Skin of body (tissue), 2 donors: ENCODE data around the gene TGM3. TPM values are rescaled to one million over a fixed set of nuclear protein-coding genes. Genes with fewer than 3 reads are reported as not detected.

ENCODE experiments used
- DNase-seq: peaks from one replicate; lab custom pipeline; 2025; lab: John Stamatoyannopoulos, UW
- total RNA-seq: library from RNA; depleted of rRNA; stranded (reverse); fragments of >200 nt; gene quantifications from one replicate; pipeline ENCODE4 v1.2.3, GENCODE V29; 2014

Gene TGM3
- total RNA-seq, 1 donor from 2014 or later, result 16.6 TPM

GRCh38 chr20:2305479-2305878, 9.7 kb downstream of the TGM3 start:
- no peak for DNase-seq

GRCh38 chr20:2305946-2306345, 10.1 kb downstream of the TGM3 start:
- DNase-seq, result no peak

GRCh38 chr20:2307136-2307535, 11.3 kb downstream of the TGM3 start:
- no peak for DNase-seq

GRCh38 chr20:2311329-2311728, 15.5 kb downstream of the TGM3 start:
- DNase-seq, result no peak

GRCh38 chr20:2312876-2313275, 17.1 kb downstream of the TGM3 start:
- DNase-seq, result no peak

- DNase-seq, result no peak
Observed at GRCh38 chr20:2313316-2313715, 17.5 kb downstream of the TGM3 start.

GRCh38 chr20:2314759-2315439, 19.1 kb downstream of the TGM3 start:
- DNase-seq, result no peak

GRCh38 chr20:2315440-2315778, 19.6 kb downstream of the TGM3 start:
- no peak for DNase-seq

- no peak for DNase-seq
Observed at GRCh38 chr20:2316847-2317495, 21.2 kb downstream of the TGM3 start.

GRCh38 chr20:2320813-2321658, 25.2 kb downstream of the TGM3 start:
- DNase-seq, result no peak

- DNase-seq, result no peak
Observed at GRCh38 chr20:2323051-2323450, 27.2 kb downstream of the TGM3 start.

- DNase-seq, result no peak
Observed at GRCh38 chr20:2326046-2326445, 30.2 kb downstream of the TGM3 start.

GRCh38 chr20:2327620-2328555, 32.1 kb downstream of the TGM3 start:
- DNase-seq, result no peak

- DNase-seq, result no peak
Observed at GRCh38 chr20:2329286-2329685, 33.5 kb downstream of the TGM3 start.

- no peak for DNase-seq
Observed at GRCh38 chr20:2330090-2330695, 34.4 kb downstream of the TGM3 start.

- no peak for DNase-seq
Observed at GRCh38 chr20:2331106-2331505, 35.3 kb downstream of the TGM3 start.

GRCh38 chr20:2331901-2332565, 36.2 kb downstream of the TGM3 start:
- DNase-seq, result no peak

- no peak for DNase-seq
Observed at GRCh38 chr20:2332711-2333110, 36.9 kb downstream of the TGM3 start.

- no peak for DNase-seq
Observed at GRCh38 chr20:2333821-2334220, 38.0 kb downstream of the TGM3 start.

GRCh38 chr20:2335096-2335870, 39.5 kb downstream of the TGM3 start:
- DNase-seq, result no peak
